HepG2 (cell line): ENCODE data around the gene BSG.

Source experiments
- CTCF ChIP-seq: sonication (generic); formaldehyde crosslinking; IDR thresholded peaks from 2 replicates; pipeline ENCODE4 v1.5.0; 2020; ENCODE audit warnings: mild to moderate bottlenecking, missing genetic modification reagents, moderate library complexity
- MAFG ChIP-seq: sonication (generic); formaldehyde crosslinking; IDR thresholded peaks from 2 replicates; pipeline ENCODE4 v1.5.1; 2020; ENCODE audit warnings: mild to moderate bottlenecking, missing genetic modification reagents
- NFE2L2 ChIP-seq: fragments of 150-350 bp; IDR thresholded peaks from 2 replicates; pipeline ENCODE4 v1.6.1; 2014; ENCODE audit warnings: low read length
- POLR2A ChIP-seq, 2 experiments: IDR thresholded peaks; 2 replicates each; pipeline ENCODE4 v1.6.1; 2011; ENCODE audit warnings: low read depth in 2 of 2, low read length in 2 of 2, mild to moderate bottlenecking in 1 of 2, moderate library complexity in 1 of 2; ENCODE audit not compliant: insufficient read depth in 1 of 2
- SMC3 ChIP-seq: IDR thresholded peaks from 2 replicates; pipeline ENCODE4 v1.6.1; 2011; ENCODE audit warnings: low read length, improper control_type of control experiment
- ZNF143 ChIP-seq: sonication (generic); formaldehyde crosslinking; IDR thresholded peaks from 2 replicates; pipeline ENCODE4 v1.4.0; 2020; ENCODE audit warnings: missing genetic modification reagents
- ZNF660 ChIP-seq: sonication (generic); formaldehyde crosslinking; IDR thresholded peaks from 2 replicates; pipeline ENCODE4 v1.5.1; 2020; ENCODE audit warnings: mild to moderate bottlenecking, low read depth, missing genetic modification reagents, borderline replicate concordance

- TF ChIP-seq ZNF143 (CRISPR knock-in tag) (no peak), NFE2L2 (no peak), SMC3 (no peak), MAFG (CRISPR knock-in tag) (no peak), CTCF (CRISPR knock-in tag) (no peak), ZNF660 (CRISPR knock-in tag) (no peak), POLR2A (IDR thresholded peaks at IDR 0.05; ENCODE audit: insufficient read depth in 1 of 2, low read depth in 2 of 2, low read length in 2 of 2) (no peak)
Observed at GRCh38 chr19:555474-555808, 17.0 kb upstream of the BSG start.
